Mesenchymal stem cell (in vitro differentiated cells and primary cell): Measurements from ENCODE around the gene TCTA.
"Not testable (repeated sequence)": the region's sequence is repeated elsewhere in the genome, so short reads cannot be mapped to it uniquely, and the experiment has no call there.

ENCODE experiments used
- DNase-seq: peaks from one replicate; pipeline ENCODE4 v3.0.0-alpha.2; 2013
- H2AFZ ChIP-seq: one replicate; pipeline ENCODE4 v1.6.1; 2013; ENCODE audit warnings: low read depth, mild to moderate bottlenecking, control low read depth, inconsistent platforms, low read length, moderate library complexity
- H2AK5ac ChIP-seq: 2 replicates; pipeline ENCODE4 v1.6.1; 2013; ENCODE audit warnings: low read length, moderate library complexity, mild to moderate bottlenecking, inconsistent platforms; ENCODE audit not compliant: severe bottlenecking
- H2BK120ac ChIP-seq: one replicate; pipeline ENCODE4 v1.6.1; 2013; ENCODE audit warnings: low read depth, mild to moderate bottlenecking, inconsistent platforms, low read length, moderate library complexity
- H2BK12ac ChIP-seq, 2 experiments: one replicate each; pipeline ENCODE4 v1.6.1; 2013; ENCODE audit warnings: inconsistent platforms in 2 of 2, low read length in 2 of 2, mild to moderate bottlenecking in 2 of 2, moderate library complexity in 2 of 2, control low read depth in 1 of 2
- H2BK15ac ChIP-seq: one replicate; pipeline ENCODE4 v1.6.1; 2013; ENCODE audit warnings: mild to moderate bottlenecking, low read depth, inconsistent platforms; ENCODE audit not compliant: poor library complexity, severe bottlenecking
- H2BK5ac ChIP-seq: 2 replicates; pipeline ENCODE4 v1.6.1; 2013; ENCODE audit warnings: low read depth, mild to moderate bottlenecking, low read length, control low read depth, inconsistent platforms; ENCODE audit not compliant: poor library complexity, severe bottlenecking
- H3K14ac ChIP-seq, 2 experiments: one replicate each; pipeline ENCODE4 v1.6.1; 2013; ENCODE audit warnings: inconsistent platforms in 2 of 2, low read length in 2 of 2, control low read depth in 1 of 2, mild to moderate bottlenecking in 1 of 2, moderate library complexity in 1 of 2
- H3K18ac ChIP-seq, 2 experiments: one replicate each; pipeline ENCODE4 v1.6.1; 2013; ENCODE audit warnings: inconsistent platforms in 2 of 2, low read length in 2 of 2, control low read depth in 1 of 2, low read depth in 1 of 2, mild to moderate bottlenecking in 1 of 2
- H3K23ac ChIP-seq, 2 experiments: one replicate each; pipeline ENCODE4 v1.6.1; 2013; ENCODE audit warnings: inconsistent platforms in 2 of 2, low read length in 2 of 2, mild to moderate bottlenecking in 2 of 2, moderate library complexity in 2 of 2, control low read depth in 1 of 2
- H3K27ac ChIP-seq: 2 replicates; pipeline ENCODE4 v1.5.1; 2013; ENCODE audit warnings: mild to moderate bottlenecking, moderate library complexity, low read length, control low read depth, inconsistent platforms; ENCODE audit not compliant: poor library complexity, severe bottlenecking
- H3K27me3 ChIP-seq, 2 experiments: 2 replicates each; pipeline versions ENCODE4 v1.6.1 to v1.7.0; 2013; ENCODE audit warnings: low read length in 2 of 2, mild to moderate bottlenecking in 2 of 2, moderate library complexity in 2 of 2, control low read depth in 1 of 2, inconsistent platforms in 1 of 2; ENCODE audit not compliant: control insufficient read depth in 1 of 2, insufficient read depth in 1 of 2
- H3K36me3 ChIP-seq, 2 experiments: 2 replicates each; pipeline versions ENCODE4 v1.6.1 to v1.7.0; 2013; ENCODE audit warnings: low read length in 2 of 2, control low read depth in 1 of 2, inconsistent platforms in 1 of 2, low read depth in 1 of 2, mild to moderate bottlenecking in 1 of 2; ENCODE audit not compliant: insufficient read depth in 2 of 2, control insufficient read depth in 1 of 2
- H3K4ac ChIP-seq, 2 experiments: one replicate each; pipeline ENCODE4 v1.6.1; 2013; ENCODE audit warnings: inconsistent platforms in 2 of 2, low read length in 2 of 2, mild to moderate bottlenecking in 2 of 2, moderate library complexity in 2 of 2, control low read depth in 1 of 2, low read depth in 1 of 2
- H3K4me1 ChIP-seq: 2 replicates; pipeline ENCODE4 v1.6.1; 2013; ENCODE audit warnings: low read depth, low read length, control low read depth; ENCODE audit not compliant: control insufficient read depth, insufficient read depth
- H3K4me2 ChIP-seq: 2 replicates; pipeline ENCODE4 v1.6.1; 2013; ENCODE audit warnings: low read length, mild to moderate bottlenecking, inconsistent platforms; ENCODE audit not compliant: poor library complexity, severe bottlenecking
- H3K4me3 ChIP-seq, 2 experiments: 2 replicates each; pipeline versions ENCODE4 v1.5.1 to v1.7.0; 2013; ENCODE audit warnings: low read length in 2 of 2, mild to moderate bottlenecking in 2 of 2, control low read depth in 1 of 2, low read depth in 1 of 2; ENCODE audit not compliant: insufficient read depth in 1 of 2
- H3K79me1 ChIP-seq: replicated peaks from 2 replicates; pipeline ENCODE4 v1.6.1; 2013; ENCODE audit warnings: mild to moderate bottlenecking, control low read depth, low read length, inconsistent platforms; ENCODE audit not compliant: poor library complexity, severe bottlenecking
- H3K9ac ChIP-seq: 2 replicates; pipeline ENCODE4 v1.7.0; 2013; ENCODE audit warnings: mild to moderate bottlenecking, low read length, moderate library complexity
- H3K9me3 ChIP-seq: 2 replicates; pipeline ENCODE4 v1.7.0; 2013; ENCODE audit warnings: mild to moderate bottlenecking, low read length; ENCODE audit not compliant: control insufficient read depth
- H4K8ac ChIP-seq: one replicate; pipeline ENCODE4 v1.6.1; 2013; ENCODE audit warnings: inconsistent platforms, mild to moderate bottlenecking, low read length, moderate library complexity
- H4K91ac ChIP-seq: one replicate; pipeline ENCODE4 v1.6.1; 2013; ENCODE audit warnings: mild to moderate bottlenecking, low read length, inconsistent platforms
- WGBS: methylation state at CpG from one replicate; pipeline ENCODE4 v1.1.7; 2013; ENCODE audit warnings: mixed read lengths; 5-methylcytosine and 5-hydroxymethylcytosine counted together

The TCTA gene

GRCh38 chr3:49391310-49391709 lies 20.9 kb upstream of the TCTA start:
- not testable (repeated sequence) for H3K14ac ChIP-seq, H2AK5ac ChIP-seq, H3K18ac ChIP-seq, H3K4me1 ChIP-seq, H3K27me3 ChIP-seq, H3K9ac ChIP-seq, H3K4ac ChIP-seq, H2BK15ac ChIP-seq, H2BK12ac ChIP-seq, H4K91ac ChIP-seq, H2AFZ ChIP-seq, H3K4me3 ChIP-seq, H3K27ac ChIP-seq, H3K4me2 ChIP-seq, H3K9me3 ChIP-seq, H4K8ac ChIP-seq, H3K23ac ChIP-seq, DNase-seq, H2BK120ac ChIP-seq, H2BK5ac ChIP-seq, H3K79me1 ChIP-seq
- peaks cover 10 to 23% of the 10 kb centered on the region in 2 experiments for H3K36me3 ChIP-seq
- 98% methylated on average over 10 of the region's 10 CpGs for WGBS

GRCh38 chr3:49397470-49397869 lies 14.8 kb upstream of the TCTA start:
- no peak overlapping the region for H3K27ac ChIP-seq
- peaks cover 21 to 31% of the 10 kb centered on the region in 2 experiments for H3K36me3 ChIP-seq
- no peak overlapping the region for H3K4me2 ChIP-seq
- WGBS, result 84% methylated on average over 3 of the region's 4 CpGs
- H3K27me3 ChIP-seq, result no peaks in the 10 kb centered on the region
- H2AK5ac ChIP-seq, result no peak overlapping the region
- H3K4me1 ChIP-seq, result peaks cover 4% of the 10 kb centered on the region
- H2BK5ac ChIP-seq, result no peak overlapping the region
- H3K9ac ChIP-seq, result no peak overlapping the region
- no peak overlapping the region for H2BK120ac ChIP-seq
- no peak overlapping the region for H3K14ac ChIP-seq
- H2BK12ac ChIP-seq, result no peak overlapping the region
- no peak overlapping the region for H2AFZ ChIP-seq
- H3K4ac ChIP-seq, result no peak overlapping the region
- no peak overlapping the region for H4K91ac ChIP-seq
- H3K79me1 ChIP-seq, result no peaks in the 10 kb centered on the region
- no peak overlapping the region for H3K18ac ChIP-seq
- no peaks in the 10 kb centered on the region for H3K9me3 ChIP-seq
- H3K23ac ChIP-seq, result no peak overlapping the region
- H4K8ac ChIP-seq, result no peak overlapping the region
- no peak overlapping the region for H2BK15ac ChIP-seq
- H3K4me3 ChIP-seq, result no peak overlapping the region
- peak; percentile 52 for DNase-seq

- Histone ChIP-seq H2BK12ac (no peak overlapping the region), H3K4ac (no peak overlapping the region), H3K9ac (no peak overlapping the region), H3K14ac (no peak overlapping the region), H2BK120ac (no peak overlapping the region), H3K9me3 (no peaks in the 10 kb centered on the region), H3K4me3 (no peak overlapping the region), H3K79me1 (no peaks in the 10 kb centered on the region), H4K8ac (no peak overlapping the region), H3K36me3 (peaks cover 24 to 37% of the 10 kb centered on the region in 2 experiments), H3K4me2 (no peak overlapping the region), H3K27ac (peak overlapping the region; percentile 29), H4K91ac (no peak overlapping the region), H3K23ac (no peak overlapping the region), H2BK5ac (no peak overlapping the region), H2AK5ac (no peak overlapping the region), H2AFZ (no peak overlapping the region), H3K4me1 (peaks cover 5% of the 10 kb centered on the region), H2BK15ac (no peak overlapping the region), H3K27me3 (no peaks in the 10 kb centered on the region), H3K18ac (no peak overlapping the region)
- 84% methylated on average over 1 of the region's 3 CpGs for WGBS
- DNase-seq, result peak; percentile 63
Observed at GRCh38 chr3:49399461-49399860, 12.8 kb upstream of the TCTA start.

- no peaks in the 10 kb centered on the region for H3K27me3 ChIP-seq
- H3K4me3 ChIP-seq, result no peak overlapping the region
- no peak overlapping the region for H3K14ac ChIP-seq
- no peak overlapping the region for H2BK15ac ChIP-seq
- H3K23ac ChIP-seq, result no peak overlapping the region
- peak overlapping the region in 1 of 2 experiments; percentile 15 for H3K4ac ChIP-seq
- H3K18ac ChIP-seq, result no peak overlapping the region
- no peak overlapping the region for H4K91ac ChIP-seq
- WGBS, result 87% methylated on average over 1 of the region's 2 CpGs
- DNase-seq, result no peak
- no peak overlapping the region for H2AK5ac ChIP-seq
- peaks cover 10% of the 10 kb centered on the region for H3K4me1 ChIP-seq
- no peak overlapping the region for H2AFZ ChIP-seq
- no peak overlapping the region for H3K4me2 ChIP-seq
- H2BK120ac ChIP-seq, result no peak overlapping the region
- no peak overlapping the region for H2BK5ac ChIP-seq
- peaks cover 16 to 19% of the 10 kb centered on the region in 2 experiments for H3K36me3 ChIP-seq
- H4K8ac ChIP-seq, result no peak overlapping the region
- H3K9me3 ChIP-seq, result no peaks in the 10 kb centered on the region
- no peaks in the 10 kb centered on the region for H3K79me1 ChIP-seq
- no peak overlapping the region for H3K27ac ChIP-seq
- H2BK12ac ChIP-seq, result no peak overlapping the region
- no peak overlapping the region for H3K9ac ChIP-seq
Observed at GRCh38 chr3:49401766-49402165, 10.5 kb upstream of the TCTA start.
